Mucosa of rectum (tissue), 2 donors: ENCODE measurements around the gene BIRC6.

Experiments
- H3K27ac ChIP-seq, 2 donors: one replicate each; pipeline ENCODE4 v1.7.0; 2013; ENCODE audit warnings: inconsistent platforms in 2 of 2, low read depth in 2 of 2, low read length in 2 of 2
- H3K27me3 ChIP-seq, 2 donors: one replicate each; pipeline ENCODE4 v1.7.0; 2013; ENCODE audit warnings: low read length in 2 of 2; ENCODE audit not compliant: control insufficient read depth in 2 of 2, insufficient read depth in 2 of 2
- H3K36me3 ChIP-seq, 2 donors: one replicate each; pipeline ENCODE4 v1.7.0; 2013; ENCODE audit warnings: low read length in 2 of 2; ENCODE audit not compliant: control insufficient read depth in 2 of 2, insufficient read depth in 2 of 2
- H3K4me1 ChIP-seq, 2 donors: one replicate each; pipeline ENCODE4 v1.7.0; 2013; ENCODE audit warnings: low read length in 2 of 2, mild to moderate bottlenecking in 1 of 2; ENCODE audit not compliant: control insufficient read depth in 2 of 2, insufficient read depth in 2 of 2
- H3K4me3 ChIP-seq, 2 donors: one replicate each; pipeline ENCODE4 v1.7.0; 2013; ENCODE audit warnings: low read length in 2 of 2
- H3K9ac ChIP-seq, 2 donors: one replicate each; pipeline ENCODE4 v1.7.0; 2013; ENCODE audit warnings: low read length in 2 of 2, low read depth in 1 of 2, mild to moderate bottlenecking in 1 of 2
- H3K9me3 ChIP-seq, 2 donors: one replicate each; pipeline ENCODE4 v1.7.0; 2013; ENCODE audit warnings: low read length in 2 of 2; ENCODE audit not compliant: control insufficient read depth in 2 of 2
- donor health status: healthy.
- donor health status: Normal muscosa, but diverticular disease.

BIRC6 gene

GRCh38 chr2:32559136-32559535 is 202.3 kb downstream of the BIRC6 start:
- Histone ChIP-seq H3K27me3 (no peaks in the 10 kb centered on the region), H3K27ac (no peak overlapping the region), H3K36me3 (peaks cover 10 to 11% of the 10 kb centered on the region in 2 donors), H3K4me1 (no peaks in the 10 kb centered on the region), H3K9me3 (no peaks in the 10 kb centered on the region), H3K9ac (no peak overlapping the region), H3K4me3 (no peak overlapping the region)

DNA sequence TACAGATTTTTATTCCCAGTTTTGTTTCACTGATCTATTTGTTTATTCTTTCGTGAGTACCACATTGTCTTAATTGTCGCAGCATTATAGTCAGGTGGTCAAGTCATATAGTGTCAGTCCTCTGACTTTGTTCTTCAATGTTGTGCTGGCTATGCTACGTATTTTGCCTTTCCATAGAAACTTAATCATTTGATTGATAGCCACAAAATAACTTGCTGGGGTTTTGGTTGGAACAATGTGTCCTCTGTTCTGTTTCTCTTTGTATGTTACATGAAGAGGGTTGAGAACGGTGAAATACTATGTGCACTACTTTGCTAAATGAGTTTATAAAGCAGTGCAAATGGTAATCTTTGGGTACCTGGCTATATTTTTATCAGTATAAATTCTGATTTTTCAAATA is 206.1 kb downstream of the BIRC6 start:
- no peaks in the 10 kb centered on the region for H3K9me3 ChIP-seq
- no peaks in the 10 kb centered on the region for H3K27me3 ChIP-seq
- H3K4me1 ChIP-seq = no peaks in the 10 kb centered on the region
- no peak overlapping the region for H3K4me3 ChIP-seq
- H3K27ac ChIP-seq = no peak overlapping the region
- H3K36me3 ChIP-seq = peaks cover 11 to 16% of the 10 kb centered on the region in 2 donors
- no peak overlapping the region for H3K9ac ChIP-seq

DNA sequence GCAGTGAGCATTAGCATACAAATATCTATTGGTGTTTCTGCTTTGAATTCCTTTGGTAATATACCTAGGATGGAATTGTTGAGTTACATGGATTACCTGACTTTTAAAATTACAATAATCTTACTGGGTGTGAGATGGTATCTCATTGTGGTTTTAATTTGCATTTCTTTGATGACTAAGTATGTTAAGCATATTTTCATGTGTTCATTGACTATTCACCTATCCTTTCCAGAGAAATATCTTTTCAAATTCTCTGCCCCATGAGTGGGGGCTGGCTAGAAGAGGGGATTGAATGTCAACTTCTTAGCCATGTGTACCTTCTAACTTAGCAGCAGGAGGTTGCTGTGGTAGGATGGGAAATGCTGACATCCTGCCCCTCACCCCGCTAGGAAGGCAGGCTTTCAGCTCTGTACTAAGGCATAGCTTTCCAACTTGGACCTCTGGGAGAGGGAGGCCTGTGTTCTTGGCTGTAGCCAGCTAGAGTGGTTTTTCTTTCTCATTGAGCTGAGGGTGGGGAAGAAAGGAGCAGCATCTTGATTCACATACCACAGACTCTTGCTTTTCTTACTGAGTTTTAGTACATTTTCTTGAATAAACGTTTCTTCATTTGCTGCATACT is 207.7 kb downstream of the BIRC6 start:
- Histone ChIP-seq H3K27ac (no peak overlapping the region), H3K9ac (no peak overlapping the region), H3K36me3 (peaks cover 8 to 11% of the 10 kb centered on the region in 2 donors), H3K9me3 (no peaks in the 10 kb centered on the region), H3K27me3 (no peaks in the 10 kb centered on the region), H3K4me3 (no peak overlapping the region), H3K4me1 (no peaks in the 10 kb centered on the region)

DNA sequence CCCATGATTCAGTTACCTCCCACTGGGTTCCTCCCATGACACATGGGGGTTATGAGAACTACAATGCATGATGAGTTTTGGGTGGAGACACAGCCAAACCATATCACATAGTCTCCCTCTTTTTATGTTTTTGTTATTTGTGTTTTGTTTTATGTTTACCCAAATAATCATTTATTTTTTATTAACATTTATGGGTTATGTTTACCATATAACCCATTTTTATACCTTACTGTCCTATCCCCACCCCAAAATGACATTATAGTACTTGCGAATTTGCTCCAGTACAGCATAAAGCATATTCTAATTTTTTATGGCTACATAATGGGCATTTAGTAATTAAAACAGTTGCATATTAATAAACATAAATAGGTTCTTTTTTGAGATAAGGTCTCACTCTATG is 209.1 kb downstream of the BIRC6 start:
- no peak overlapping the region for H3K9ac ChIP-seq
- no peaks in the 10 kb centered on the region for H3K27me3 ChIP-seq
- no peaks in the 10 kb centered on the region for H3K4me1 ChIP-seq
- H3K27ac ChIP-seq = no peak overlapping the region
- no peak overlapping the region for H3K4me3 ChIP-seq
- no peaks in the 10 kb centered on the region for H3K9me3 ChIP-seq
- H3K36me3 ChIP-seq = peaks cover 8% of the 10 kb centered on the region in 2 donors

GRCh38 chr2:32572030-32572429 is 215.2 kb downstream of the BIRC6 start:
- H3K27me3 ChIP-seq = no peaks in the 10 kb centered on the region
- H3K36me3 ChIP-seq = peaks cover 8 to 12% of the 10 kb centered on the region in 2 donors
- no peak overlapping the region for H3K4me3 ChIP-seq
- H3K4me1 ChIP-seq = no peaks in the 10 kb centered on the region
- H3K9me3 ChIP-seq = no peaks in the 10 kb centered on the region
- no peak overlapping the region for H3K27ac ChIP-seq
- no peak overlapping the region for H3K9ac ChIP-seq

DNA sequence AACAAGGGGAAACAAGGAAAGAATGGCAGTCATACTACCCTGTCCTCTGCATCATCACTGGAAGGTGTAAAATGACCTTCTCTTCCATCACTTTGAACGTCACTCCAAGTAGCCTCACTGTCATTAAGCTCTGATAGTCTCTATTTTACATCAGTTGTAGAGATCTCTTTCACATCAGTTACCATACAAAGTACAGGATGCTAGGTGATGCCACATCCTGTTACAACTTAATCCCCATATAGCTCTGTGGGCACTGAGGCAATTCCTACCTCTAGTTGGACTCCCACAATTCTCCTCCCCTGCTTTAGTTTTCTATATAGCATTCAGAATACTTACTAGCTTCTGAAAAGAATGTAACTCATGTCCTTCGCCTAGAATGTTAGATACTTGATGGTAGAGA is 215.9 kb downstream of the BIRC6 start:
- H3K4me1 ChIP-seq = no peaks in the 10 kb centered on the region
- peaks cover 8 to 9% of the 10 kb centered on the region in 2 donors for H3K36me3 ChIP-seq
- no peaks in the 10 kb centered on the region for H3K9me3 ChIP-seq
- no peaks in the 10 kb centered on the region for H3K27me3 ChIP-seq
- no peak overlapping the region for H3K9ac ChIP-seq
- H3K27ac ChIP-seq = no peak overlapping the region
- no peak overlapping the region for H3K4me3 ChIP-seq

DNA sequence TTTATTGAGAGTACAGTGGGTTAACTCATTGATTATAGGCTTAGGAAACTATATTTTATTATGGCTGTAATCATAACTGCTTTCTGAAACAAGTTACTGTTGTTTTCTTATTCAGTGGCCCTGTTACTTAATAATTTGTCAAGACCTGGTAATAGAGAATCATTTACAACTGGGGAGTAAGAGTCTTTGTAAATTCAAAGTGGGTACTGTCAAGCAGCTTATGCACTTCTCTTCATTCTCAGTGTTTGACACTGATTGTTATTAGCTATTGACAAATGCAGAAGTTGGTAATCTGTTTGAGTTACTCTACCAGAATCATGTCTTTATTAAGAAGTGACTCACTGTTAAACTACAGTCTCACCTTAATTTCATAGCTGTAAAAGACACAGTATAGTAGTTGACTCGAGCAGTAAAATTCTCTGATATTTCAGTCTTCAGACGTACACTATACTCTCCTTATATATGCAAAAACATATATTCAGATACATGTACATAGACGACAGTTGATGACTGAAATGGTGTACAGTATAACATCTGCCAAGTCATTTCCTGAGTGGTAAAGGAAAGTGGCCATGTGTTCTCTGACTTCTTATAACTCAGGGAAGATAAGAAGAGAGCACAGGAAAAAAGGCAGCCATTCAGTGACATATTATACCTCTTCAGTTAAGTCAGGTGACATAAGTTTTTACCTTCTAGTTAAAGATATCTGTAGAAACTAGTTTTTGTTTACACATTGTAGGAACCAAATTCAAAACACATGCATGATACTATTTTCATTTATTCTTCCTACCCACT is 235.0 kb downstream of the BIRC6 start:
- Histone ChIP-seq H3K9me3 (no peaks in the 10 kb centered on the region), H3K4me3 (no peak overlapping the region), H3K27me3 (no peaks in the 10 kb centered on the region), H3K9ac (no peak overlapping the region), H3K4me1 (no peaks in the 10 kb centered on the region), H3K27ac (no peak overlapping the region), H3K36me3 (peaks cover 8 to 9% of the 10 kb centered on the region in 2 donors)

DNA sequence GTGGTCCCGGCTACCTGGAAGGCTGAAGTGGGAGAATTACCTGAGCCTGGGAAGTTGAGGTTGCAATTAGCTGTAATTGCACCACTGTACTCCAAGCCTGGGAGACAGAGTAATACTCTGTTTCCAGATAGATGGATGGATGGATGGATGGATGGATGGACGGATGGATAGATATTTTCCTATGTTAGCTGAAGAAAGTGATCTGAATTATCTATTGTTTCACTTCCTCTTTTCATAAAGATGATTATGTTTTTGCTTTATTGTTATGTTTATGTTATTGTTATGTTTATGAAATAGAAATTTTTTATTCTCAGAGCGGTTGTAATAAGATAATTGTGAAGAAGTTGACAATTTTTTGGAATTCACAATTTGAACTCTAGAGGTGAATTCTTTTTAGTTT is 237.8 kb downstream of the BIRC6 start:
- no peaks in the 10 kb centered on the region for H3K9me3 ChIP-seq
- no peak overlapping the region for H3K27ac ChIP-seq
- no peaks in the 10 kb centered on the region for H3K4me1 ChIP-seq
- no peak overlapping the region for H3K4me3 ChIP-seq
- H3K36me3 ChIP-seq = peaks cover 14 to 22% of the 10 kb centered on the region in 2 donors
- H3K27me3 ChIP-seq = no peaks in the 10 kb centered on the region
- H3K9ac ChIP-seq = no peak overlapping the region

GRCh38 chr2:32611366-32611765 is 254.5 kb downstream of the BIRC6 start:
- H3K27ac ChIP-seq = no peak overlapping the region
- no peaks in the 10 kb centered on the region for H3K27me3 ChIP-seq
- no peak overlapping the region for H3K9ac ChIP-seq
- H3K4me1 ChIP-seq = no peaks in the 10 kb centered on the region
- H3K4me3 ChIP-seq = no peak overlapping the region
- peaks cover 35 to 51% of the 10 kb centered on the region in 2 donors for H3K36me3 ChIP-seq
- H3K9me3 ChIP-seq = no peaks in the 10 kb centered on the region

- Histone ChIP-seq H3K9ac (no peak overlapping the region), H3K4me3 (no peak overlapping the region), H3K27ac (no peak overlapping the region), H3K4me1 (no peaks in the 10 kb centered on the region), H3K27me3 (no peaks in the 10 kb centered on the region), H3K36me3 (peaks cover 35 to 54% of the 10 kb centered on the region in 2 donors), H3K9me3 (no peaks in the 10 kb centered on the region)
Observed at GRCh38 chr2:32611771-32612170, 254.9 kb downstream of the BIRC6 start.
